ENCODE measurements around the gene SPATA31C1.
"Not testable (repeated sequence)": the region's sequence is repeated elsewhere in the genome, so short reads cannot be mapped to it uniquely, and the experiment has no call there.

SPATA31C1 gene

DNA sequence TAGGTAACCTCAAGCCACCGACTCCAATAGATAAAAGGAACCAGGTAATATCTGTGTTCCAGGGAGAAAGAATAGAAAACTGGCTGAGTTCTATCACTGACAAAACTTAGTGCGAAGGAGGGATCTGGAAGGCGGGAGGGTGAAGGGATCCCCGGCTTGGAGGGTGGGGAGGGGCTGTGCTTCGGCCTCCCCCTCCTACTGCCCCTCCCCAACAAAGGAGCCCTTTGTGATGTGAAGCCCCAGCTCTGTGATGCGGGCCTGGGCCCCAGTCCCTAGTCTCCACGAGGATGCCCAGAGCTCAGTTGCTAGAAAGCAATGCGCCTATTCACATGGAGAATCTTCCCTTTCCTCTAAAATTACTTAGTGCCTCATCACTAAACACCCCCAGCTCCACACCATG, at the start of gene SPATA31C1:
TSS of gene SPATA31C1 (plus strand) at position 301 of the 400 bp plus-strand sequence.
- not testable (repeated sequence) for H3K27ac ChIP-seq

DNA sequence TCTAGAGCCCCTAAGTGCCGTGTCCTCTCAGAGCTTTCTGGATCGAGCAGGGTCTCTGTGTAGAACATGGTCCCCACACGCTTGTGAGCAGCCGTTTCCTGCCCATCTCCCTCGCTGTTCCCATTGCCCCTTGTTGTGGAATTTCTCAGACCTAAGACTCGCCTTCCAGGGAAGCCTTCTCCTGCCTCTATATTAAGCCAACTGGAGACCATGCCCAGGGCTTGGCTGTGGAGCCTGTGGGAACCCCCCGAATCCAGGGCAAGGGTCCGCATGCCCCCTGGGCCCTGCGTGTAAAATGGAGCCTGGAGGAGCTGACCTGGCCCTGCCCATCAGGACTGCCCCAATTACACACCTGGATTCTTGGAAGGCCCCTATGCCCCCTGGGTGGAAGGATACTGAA, 49.6 kb upstream of the SPATA31C1 start:
- H3K27ac ChIP-seq, result no peak overlapping the region
- TF ChIP-seq, protein P1, sequence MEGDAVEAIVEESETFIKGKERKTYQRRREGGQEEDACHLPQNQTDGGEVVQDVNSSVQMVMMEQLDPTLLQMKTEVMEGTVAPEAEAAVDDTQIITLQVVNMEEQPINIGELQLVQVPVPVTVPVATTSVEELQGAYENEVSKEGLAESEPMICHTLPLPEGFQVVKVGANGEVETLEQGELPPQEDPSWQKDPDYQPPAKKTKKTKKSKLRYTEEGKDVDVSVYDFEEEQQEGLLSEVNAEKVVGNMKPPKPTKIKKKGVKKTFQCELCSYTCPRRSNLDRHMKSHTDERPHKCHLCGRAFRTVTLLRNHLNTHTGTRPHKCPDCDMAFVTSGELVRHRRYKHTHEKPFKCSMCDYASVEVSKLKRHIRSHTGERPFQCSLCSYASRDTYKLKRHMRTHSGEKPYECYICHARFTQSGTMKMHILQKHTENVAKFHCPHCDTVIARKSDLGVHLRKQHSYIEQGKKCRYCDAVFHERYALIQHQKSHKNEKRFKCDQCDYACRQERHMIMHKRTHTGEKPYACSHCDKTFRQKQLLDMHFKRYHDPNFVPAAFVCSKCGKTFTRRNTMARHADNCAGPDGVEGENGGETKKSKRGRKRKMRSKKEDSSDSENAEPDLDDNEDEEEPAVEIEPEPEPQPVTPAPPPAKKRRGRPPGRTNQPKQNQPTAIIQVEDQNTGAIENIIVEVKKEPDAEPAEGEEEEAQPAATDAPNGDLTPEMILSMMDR (conservative IDR thresholded peaks at IDR 0.05), result no peak

DNA sequence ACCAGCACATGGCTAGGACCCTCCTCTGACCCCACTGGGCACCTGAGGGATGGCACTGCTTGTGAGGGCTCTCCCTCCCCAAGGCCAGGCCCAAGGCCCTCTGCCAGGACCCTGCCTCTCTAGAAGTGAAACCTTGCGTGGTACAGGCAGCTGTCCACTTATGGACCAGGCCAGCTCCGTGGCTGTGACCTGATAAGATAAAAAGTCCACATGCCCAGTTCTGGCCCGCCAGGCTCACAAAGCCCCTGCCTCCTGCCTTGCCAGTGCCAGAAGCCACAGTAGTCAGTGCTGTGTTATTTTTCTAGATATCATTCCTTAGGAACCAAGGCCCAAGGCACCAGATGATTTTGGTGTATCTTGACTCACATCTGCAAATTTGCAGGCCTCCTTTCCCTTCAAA, 49.1 kb upstream of the SPATA31C1 start:
- TF ChIP-seq, protein P1 (conservative IDR thresholded peaks at IDR 0.05), result no peak
- no peak overlapping the region for H3K27ac ChIP-seq

DNA sequence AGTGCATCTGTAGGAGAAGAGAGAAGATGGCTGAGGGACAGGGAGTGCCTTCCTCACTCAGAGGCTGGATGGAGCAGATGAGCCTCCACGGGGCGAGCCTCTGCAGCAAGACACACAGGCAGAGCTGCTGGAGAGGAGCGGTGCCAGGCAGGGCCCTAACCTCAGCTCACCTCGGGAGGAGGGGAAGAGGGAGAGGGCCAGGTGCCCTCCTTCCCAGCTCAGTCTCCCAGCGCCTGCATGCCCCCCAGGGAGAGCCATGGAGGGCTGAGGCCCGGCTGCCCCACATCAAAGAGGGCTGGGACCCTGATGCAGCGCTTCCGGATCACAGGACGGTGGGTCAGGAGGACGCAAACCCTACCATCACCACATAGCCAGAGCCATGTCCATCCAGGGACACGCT, 48.7 kb upstream of the SPATA31C1 start:
- TF ChIP-seq, protein P1 (conservative IDR thresholded peaks at IDR 0.05), result no peak
- no peak overlapping the region for H3K27ac ChIP-seq

DNA sequence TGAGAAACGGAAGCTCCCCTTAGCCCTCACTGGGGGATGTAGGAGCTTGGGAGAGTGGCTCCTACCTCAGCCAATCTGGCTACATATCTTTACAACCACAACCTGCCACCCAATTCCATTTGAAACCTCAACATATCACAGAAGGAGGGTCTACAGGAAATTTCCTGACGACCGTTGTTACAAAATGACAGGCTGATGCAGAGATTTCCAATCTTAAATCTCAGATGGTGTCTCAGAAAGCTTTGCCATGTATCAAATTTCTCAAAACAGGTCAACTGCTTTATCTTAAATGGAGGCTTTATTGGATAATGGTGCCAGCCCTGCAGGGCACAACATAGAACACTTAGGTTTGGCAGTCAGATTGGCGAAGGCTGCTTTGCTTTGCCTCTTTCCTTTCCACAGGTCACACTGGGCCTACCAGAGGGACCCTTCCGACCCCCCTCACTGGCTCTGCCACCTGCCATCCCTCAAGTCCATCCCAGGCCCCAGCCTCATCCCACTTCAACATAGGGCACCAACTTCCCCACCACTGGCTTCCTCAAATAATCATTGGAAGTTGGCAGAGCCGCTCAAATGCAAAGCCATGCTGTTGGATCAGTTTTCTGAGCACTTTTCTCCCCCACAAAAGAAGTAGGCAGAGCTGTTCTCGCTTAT, 46.2 kb upstream of the SPATA31C1 start:
- H3K27ac ChIP-seq, result no peak overlapping the region
- TF ChIP-seq, protein P1 (conservative IDR thresholded peaks at IDR 0.05), result no peak

DNA sequence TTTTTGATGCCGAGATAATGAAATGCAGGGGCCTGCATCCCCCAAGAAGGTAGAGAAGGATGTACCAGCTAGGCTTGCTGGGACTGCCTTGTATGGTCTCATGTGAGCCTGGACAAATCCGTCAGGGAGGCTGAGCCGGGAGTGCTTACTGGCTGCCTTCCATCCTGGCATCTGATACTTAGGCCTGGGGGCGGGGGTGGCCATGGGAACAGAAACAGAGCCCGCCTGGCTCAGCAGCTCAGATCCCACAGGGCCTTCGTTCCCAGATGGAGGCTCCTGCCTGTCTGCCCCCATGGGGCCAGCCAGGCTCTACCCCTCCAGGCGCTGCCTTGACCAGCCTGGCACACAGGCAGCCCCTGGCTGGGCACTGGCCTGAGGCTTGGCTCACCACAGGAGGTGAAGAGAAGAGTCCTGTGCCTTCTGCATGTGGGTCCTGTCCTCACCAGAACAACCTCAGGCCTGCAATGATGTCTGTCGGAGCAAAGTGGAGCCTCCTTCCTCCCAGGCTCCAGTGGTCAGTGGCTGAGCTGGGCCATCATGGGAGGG, 45.6 kb upstream of the SPATA31C1 start:
- TF ChIP-seq, protein P1 (conservative IDR thresholded peaks at IDR 0.05), result no peak
- H3K27ac ChIP-seq, result no peak overlapping the region

DNA sequence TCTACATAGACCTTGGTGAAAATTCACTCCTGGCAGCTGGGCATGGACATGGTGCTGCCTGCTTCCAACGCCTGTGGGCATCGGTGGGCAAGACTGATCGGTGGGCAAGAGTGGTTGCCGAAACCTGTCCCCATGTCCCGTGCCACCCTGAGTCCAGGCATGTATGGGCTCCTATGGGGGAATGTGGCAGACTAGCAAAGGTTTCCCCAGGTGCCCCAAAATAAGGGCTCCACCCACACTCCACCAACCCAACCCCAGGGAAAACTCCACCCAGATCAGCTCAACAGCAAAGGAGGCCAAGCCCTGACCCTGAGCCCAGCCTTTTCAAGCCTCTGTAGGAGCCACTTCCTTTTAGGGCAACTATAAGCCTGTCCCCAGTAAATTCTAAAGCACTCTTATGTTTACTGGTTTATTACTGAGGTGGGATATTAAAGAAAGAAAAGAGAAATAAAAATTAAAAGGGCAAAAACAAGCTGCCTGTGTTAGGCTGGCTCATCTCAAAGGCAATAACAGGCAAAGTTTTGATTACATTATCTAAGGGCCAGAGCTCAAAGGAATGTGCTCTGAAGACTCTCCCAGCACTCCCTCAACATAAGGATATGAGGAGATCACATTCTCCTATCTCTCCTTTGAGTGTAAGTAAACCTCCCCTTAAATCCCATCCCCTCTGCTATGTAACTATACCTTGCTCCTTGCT, 44.0 kb upstream of the SPATA31C1 start:
- H3K27ac ChIP-seq, result no peak overlapping the region
- TF ChIP-seq, protein P1 (conservative IDR thresholded peaks at IDR 0.05), result no peak

DNA sequence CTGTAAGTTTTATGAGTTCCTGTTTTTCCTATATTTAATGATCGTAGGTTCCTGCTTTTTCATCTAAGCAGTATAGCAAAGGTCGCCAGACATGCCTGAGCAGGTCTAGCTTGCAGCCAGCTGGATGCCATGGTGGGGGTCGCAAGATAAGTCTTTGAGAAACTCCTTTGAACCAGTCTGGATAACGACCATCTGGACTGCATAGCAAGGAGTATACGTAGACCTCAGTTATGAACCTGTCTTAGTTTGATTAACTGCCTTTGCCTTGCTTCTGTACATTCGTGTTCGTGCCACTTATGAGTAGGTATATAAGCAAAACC, 43.5 kb upstream of the SPATA31C1 start:
- TF ChIP-seq, protein P1 (conservative IDR thresholded peaks at IDR 0.05), result no peak
- H3K27ac ChIP-seq, result no peak overlapping the region

Measured in VCaP (cell line).